ENCODE results near the gene WDR46. TPM values are rescaled to one million over a fixed set of nuclear protein-coding genes. Genes with fewer than 3 reads are reported as not detected.

Gene WDR46
- total and polyA plus RNA-seq, 2 of the 13 experiments (the other 11 are each of a cell fraction or from before 2014, with no cell fraction given), result 47.4 to 105 TPM

DNA sequence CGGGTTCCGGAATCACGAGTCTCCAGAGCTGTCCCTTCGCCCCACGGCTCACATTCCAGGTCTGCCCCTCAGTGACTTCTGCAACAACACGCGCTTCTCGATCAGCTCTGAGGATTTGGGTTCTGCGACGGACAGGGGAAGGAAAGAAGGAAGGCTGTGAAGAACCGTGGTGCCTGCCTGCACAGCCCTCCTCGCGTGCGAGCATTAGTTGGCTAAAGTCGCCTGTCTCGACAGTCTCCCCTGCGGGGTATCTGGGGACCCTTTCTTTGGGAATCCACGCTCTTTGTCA lies 40.5 kb downstream of the WDR46 start (continued):
- TF ChIP-seq BCL3 (CRISPR knock-in tag; IDR thresholded peaks at IDR 0.05) (no peak), MAF1 (CRISPR knock-in tag; IDR thresholded peaks at IDR 0.05; ENCODE audit: borderline replicate concordance) (no peak), ZNF264 (CRISPR knock-in tag; IDR thresholded peaks at IDR 0.05) (no peak), CEBPB (IDR thresholded peaks at IDR 0.05; ENCODE audit: borderline replicate concordance, low read depth, low read length) (no peak), ZBTB33 (CRISPR knock-in tag; IDR thresholded peaks at IDR 0.05) (no peak), SKIL (CRISPR knock-in tag; IDR thresholded peaks at IDR 0.05; ENCODE audit: borderline replicate concordance) (no peak), LCORL (IDR thresholded peaks at IDR 0.05) (no peak), LCORL (CRISPR knock-in tag; IDR thresholded peaks at IDR 0.05) (no peak), ZNF33B (CRISPR knock-in tag; IDR thresholded peaks at IDR 0.05) (no peak)
- TF ChIP-seq, protein P1, sequence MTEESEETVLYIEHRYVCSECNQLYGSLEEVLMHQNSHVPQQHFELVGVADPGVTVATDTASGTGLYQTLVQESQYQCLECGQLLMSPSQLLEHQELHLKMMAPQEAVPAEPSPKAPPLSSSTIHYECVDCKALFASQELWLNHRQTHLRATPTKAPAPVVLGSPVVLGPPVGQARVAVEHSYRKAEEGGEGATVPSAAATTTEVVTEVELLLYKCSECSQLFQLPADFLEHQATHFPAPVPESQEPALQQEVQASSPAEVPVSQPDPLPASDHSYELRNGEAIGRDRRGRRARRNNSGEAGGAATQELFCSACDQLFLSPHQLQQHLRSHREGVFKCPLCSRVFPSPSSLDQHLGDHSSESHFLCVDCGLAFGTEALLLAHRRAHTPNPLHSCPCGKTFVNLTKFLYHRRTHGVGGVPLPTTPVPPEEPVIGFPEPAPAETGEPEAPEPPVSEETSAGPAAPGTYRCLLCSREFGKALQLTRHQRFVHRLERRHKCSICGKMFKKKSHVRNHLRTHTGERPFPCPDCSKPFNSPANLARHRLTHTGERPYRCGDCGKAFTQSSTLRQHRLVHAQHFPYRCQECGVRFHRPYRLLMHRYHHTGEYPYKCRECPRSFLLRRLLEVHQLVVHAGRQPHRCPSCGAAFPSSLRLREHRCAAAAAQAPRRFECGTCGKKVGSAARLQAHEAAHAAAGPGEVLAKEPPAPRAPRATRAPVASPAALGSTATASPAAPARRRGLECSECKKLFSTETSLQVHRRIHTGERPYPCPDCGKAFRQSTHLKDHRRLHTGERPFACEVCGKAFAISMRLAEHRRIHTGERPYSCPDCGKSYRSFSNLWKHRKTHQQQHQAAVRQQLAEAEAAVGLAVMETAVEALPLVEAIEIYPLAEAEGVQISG (CRISPR knock-in tag; IDR thresholded peaks at IDR 0.05), result no peak; the same call in 1 of the 2 replicates
- TF ChIP-seq, protein P2, sequence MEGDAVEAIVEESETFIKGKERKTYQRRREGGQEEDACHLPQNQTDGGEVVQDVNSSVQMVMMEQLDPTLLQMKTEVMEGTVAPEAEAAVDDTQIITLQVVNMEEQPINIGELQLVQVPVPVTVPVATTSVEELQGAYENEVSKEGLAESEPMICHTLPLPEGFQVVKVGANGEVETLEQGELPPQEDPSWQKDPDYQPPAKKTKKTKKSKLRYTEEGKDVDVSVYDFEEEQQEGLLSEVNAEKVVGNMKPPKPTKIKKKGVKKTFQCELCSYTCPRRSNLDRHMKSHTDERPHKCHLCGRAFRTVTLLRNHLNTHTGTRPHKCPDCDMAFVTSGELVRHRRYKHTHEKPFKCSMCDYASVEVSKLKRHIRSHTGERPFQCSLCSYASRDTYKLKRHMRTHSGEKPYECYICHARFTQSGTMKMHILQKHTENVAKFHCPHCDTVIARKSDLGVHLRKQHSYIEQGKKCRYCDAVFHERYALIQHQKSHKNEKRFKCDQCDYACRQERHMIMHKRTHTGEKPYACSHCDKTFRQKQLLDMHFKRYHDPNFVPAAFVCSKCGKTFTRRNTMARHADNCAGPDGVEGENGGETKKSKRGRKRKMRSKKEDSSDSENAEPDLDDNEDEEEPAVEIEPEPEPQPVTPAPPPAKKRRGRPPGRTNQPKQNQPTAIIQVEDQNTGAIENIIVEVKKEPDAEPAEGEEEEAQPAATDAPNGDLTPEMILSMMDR (CRISPR knock-in tag; IDR thresholded peaks at IDR 0.05), result no peak; the same call in 1 of the 2 replicates
- TF ChIP-seq, protein P3, sequence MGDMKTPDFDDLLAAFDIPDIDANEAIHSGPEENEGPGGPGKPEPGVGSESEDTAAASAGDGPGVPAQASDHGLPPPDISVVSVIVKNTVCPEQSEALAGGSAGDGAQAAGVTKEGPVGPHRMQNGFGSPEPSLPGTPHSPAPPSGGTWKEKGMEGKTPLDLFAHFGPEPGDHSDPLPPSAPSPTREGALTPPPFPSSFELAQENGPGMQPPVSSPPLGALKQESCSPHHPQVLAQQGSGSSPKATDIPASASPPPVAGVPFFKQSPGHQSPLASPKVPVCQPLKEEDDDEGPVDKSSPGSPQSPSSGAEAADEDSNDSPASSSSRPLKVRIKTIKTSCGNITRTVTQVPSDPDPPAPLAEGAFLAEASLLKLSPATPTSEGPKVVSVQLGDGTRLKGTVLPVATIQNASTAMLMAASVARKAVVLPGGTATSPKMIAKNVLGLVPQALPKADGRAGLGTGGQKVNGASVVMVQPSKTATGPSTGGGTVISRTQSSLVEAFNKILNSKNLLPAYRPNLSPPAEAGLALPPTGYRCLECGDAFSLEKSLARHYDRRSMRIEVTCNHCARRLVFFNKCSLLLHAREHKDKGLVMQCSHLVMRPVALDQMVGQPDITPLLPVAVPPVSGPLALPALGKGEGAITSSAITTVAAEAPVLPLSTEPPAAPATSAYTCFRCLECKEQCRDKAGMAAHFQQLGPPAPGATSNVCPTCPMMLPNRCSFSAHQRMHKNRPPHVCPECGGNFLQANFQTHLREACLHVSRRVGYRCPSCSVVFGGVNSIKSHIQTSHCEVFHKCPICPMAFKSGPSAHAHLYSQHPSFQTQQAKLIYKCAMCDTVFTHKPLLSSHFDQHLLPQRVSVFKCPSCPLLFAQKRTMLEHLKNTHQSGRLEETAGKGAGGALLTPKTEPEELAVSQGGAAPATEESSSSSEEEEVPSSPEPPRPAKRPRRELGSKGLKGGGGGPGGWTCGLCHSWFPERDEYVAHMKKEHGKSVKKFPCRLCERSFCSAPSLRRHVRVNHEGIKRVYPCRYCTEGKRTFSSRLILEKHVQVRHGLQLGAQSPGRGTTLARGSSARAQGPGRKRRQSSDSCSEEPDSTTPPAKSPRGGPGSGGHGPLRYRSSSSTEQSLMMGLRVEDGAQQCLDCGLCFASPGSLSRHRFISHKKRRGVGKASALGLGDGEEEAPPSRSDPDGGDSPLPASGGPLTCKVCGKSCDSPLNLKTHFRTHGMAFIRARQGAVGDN (CRISPR knock-in tag; IDR thresholded peaks at IDR 0.05), result no peak
